A549 (cell line): ENCODE measurements around the gene SUMO3.

Experiments used
- CHD2 ChIP-seq: fragments of 150-350 bp; IDR thresholded peaks from 2 replicates; pipeline ENCODE4 v1.6.1; 2014; ENCODE audit warnings: low read length; ENCODE audit not compliant: partially characterized antibody
- ESRRA ChIP-seq: fragments of 150-350 bp; IDR thresholded peaks from 2 replicates; pipeline ENCODE4 v1.6.1; 2014; ENCODE audit warnings: mild to moderate bottlenecking, low read length, borderline replicate concordance
- ZFP36 ChIP-seq: fragments of 450-650 bp; IDR thresholded peaks from 2 replicates; pipeline ENCODE4 v1.6.1; 2014; ENCODE audit warnings: borderline replicate concordance; ENCODE audit not compliant: partially characterized antibody
- TF ChIP-seq, protein P1 (sequence below): fragments of >200 bp; sonication (Bioruptor Twin); formaldehyde crosslinking; IDR thresholded peaks from 3 replicates; pipeline ENCODE4 v1.5.1; 2016

DNA sequence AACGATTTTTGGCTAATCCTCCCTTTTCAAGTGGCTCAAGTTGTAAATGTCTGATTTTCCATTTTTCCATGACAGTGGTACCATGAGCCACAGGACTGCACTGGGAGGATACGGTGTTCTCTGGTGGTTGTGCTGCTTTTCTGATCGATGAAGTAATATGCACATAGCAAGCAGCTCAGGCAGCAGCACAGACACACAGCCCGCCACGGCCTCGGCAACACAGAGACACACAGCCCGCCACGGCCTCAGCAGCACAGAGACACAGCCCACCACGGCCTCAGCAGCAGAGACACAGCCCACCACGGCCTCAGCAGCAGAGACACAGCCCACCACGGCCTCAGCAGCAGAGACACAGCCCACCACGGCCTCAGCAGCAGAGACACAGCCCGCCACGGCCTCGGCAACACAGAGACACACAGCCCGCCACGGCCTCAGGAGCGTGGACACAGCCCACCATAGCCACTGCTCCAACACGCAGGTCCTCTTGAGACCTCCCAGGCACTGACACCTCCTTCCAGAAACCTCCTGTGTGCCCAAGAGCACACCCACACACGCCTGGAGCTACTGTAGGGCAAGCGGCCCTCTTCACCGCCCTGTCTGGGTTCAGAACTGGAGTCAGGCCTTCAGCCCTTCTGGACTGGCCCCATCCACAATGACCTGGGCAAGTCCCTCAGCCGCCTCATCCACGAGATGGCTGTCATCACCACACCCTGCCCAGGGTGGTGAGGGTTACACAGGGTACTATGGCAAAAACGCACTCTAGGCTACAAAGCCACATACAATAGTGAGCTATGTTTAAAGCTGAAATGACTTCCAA is 45.2 kb upstream of the SUMO3 start:
- TF ChIP-seq, protein P1, sequence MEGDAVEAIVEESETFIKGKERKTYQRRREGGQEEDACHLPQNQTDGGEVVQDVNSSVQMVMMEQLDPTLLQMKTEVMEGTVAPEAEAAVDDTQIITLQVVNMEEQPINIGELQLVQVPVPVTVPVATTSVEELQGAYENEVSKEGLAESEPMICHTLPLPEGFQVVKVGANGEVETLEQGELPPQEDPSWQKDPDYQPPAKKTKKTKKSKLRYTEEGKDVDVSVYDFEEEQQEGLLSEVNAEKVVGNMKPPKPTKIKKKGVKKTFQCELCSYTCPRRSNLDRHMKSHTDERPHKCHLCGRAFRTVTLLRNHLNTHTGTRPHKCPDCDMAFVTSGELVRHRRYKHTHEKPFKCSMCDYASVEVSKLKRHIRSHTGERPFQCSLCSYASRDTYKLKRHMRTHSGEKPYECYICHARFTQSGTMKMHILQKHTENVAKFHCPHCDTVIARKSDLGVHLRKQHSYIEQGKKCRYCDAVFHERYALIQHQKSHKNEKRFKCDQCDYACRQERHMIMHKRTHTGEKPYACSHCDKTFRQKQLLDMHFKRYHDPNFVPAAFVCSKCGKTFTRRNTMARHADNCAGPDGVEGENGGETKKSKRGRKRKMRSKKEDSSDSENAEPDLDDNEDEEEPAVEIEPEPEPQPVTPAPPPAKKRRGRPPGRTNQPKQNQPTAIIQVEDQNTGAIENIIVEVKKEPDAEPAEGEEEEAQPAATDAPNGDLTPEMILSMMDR: no peak
- TF ChIP-seq ESRRA (no peak), ZFP36 (no peak), CHD2 (no peak)
